ENCODE results near the gene CHL1. TPM values are rescaled to one million over a fixed set of nuclear protein-coding genes. Genes with fewer than 3 reads are reported as not detected.

Gene CHL1
- total and polyA plus RNA-seq, 12 donors: 0.55 to 28.8 (median 2.2) TPM

DNA sequence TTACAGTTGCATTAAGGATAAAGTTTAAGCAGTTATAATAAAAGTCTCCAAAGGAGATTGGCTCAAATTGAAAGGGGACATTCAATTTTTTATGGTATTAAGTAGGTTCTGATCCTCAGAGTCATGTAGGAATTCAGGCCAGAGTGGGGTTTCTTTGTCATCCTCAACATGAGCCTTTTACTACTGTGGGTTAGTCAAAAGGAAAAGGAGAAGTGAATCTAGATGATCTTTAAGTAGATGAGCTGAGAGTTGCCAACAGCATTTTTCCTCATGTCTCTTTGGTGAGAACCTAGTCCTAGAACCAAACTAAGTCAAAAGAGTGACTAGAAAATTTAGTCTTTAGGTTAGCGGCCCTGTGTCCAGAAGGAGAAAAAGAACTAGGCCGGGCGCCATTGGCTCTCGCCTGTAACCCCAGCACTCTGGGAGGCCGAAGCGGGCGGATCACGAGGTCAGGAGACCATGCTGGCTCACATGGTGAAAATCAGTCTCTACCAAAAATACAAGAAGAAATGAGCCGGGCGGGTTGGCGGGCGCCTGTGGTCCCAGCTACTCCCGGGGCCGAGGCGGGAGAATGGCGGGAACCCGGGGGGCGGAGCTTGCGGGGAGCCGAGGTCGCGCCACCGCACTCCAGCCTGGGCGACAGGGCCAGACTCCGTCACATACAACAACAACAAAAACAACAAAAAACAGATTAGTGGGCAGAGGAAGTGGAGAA, 4.2 kb upstream of the CHL1 start:
- TF ChIP-seq, protein P1, sequence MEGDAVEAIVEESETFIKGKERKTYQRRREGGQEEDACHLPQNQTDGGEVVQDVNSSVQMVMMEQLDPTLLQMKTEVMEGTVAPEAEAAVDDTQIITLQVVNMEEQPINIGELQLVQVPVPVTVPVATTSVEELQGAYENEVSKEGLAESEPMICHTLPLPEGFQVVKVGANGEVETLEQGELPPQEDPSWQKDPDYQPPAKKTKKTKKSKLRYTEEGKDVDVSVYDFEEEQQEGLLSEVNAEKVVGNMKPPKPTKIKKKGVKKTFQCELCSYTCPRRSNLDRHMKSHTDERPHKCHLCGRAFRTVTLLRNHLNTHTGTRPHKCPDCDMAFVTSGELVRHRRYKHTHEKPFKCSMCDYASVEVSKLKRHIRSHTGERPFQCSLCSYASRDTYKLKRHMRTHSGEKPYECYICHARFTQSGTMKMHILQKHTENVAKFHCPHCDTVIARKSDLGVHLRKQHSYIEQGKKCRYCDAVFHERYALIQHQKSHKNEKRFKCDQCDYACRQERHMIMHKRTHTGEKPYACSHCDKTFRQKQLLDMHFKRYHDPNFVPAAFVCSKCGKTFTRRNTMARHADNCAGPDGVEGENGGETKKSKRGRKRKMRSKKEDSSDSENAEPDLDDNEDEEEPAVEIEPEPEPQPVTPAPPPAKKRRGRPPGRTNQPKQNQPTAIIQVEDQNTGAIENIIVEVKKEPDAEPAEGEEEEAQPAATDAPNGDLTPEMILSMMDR (IDR thresholded peaks at IDR 0.05): no peak
- Histone ChIP-seq H3K27me3 (peaks cover 0 to 34% (median 23%) of the 10 kb centered on the region in 7 donors), H3K27ac (no peak overlapping the region), H3K9me3 (peaks cover 0 to 6% (median 0%) of the 10 kb centered on the region in 11 donors), H3K36me3 (no peaks in the 10 kb centered on the region), H3K4me3 (no peak overlapping the region), H3K4me1 (peaks cover 0 to 11% (median 7%) of the 10 kb centered on the region in 9 donors)
- intact Hi-C loops (cut with DNase I): no loop called here
- ATAC-seq (no peak), DNase-seq (no peak)
- 81 to 85% methylated on average over 15 to 25 of the region's 25 CpGs for WGBS, 2 donors

GRCh38 chr3:194001-194400, 2.6 kb upstream of the CHL1 start:
- intact Hi-C loops (cut with DNase I): no loop called here
- 17 to 58% methylated on average over 2 of the region's 2 CpGs for WGBS, 2 donors

DNA sequence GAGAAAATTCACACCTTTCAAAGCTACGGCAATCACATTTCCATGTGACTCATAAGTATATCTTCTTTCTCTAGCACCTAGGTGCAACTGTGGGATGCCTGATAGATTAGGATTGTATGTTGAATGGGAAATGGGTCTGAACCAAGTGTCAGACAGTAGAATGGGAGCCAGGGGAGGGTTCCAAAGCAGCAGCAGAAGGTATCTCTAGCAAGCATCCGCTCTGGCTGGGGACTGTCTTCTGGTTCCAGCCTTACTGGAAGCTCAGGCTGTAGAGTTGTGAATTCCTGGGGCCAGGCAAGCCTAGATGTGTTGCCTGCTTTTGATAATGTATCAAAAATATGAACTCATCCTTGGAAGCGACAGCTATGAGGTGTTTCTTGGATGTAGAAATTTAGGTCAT, 2.1 kb upstream of the CHL1 start:
- Histone ChIP-seq H3K27ac (no peak overlapping the region), H3K4me1 (peaks cover 0 to 16% (median 14%) of the 10 kb centered on the region in 9 donors), H3K9me3 (peaks cover 0 to 5% (median 0%) of the 10 kb centered on the region in 11 donors), H3K27me3 (peaks cover 0 to 54% (median 43%) of the 10 kb centered on the region in 7 donors), H3K36me3 (no peaks in the 10 kb centered on the region), H3K4me3 (no peak overlapping the region)
- no peak for ATAC-seq
- 63 to 64% methylated on average over 3 of the region's 3 CpGs for WGBS, 2 donors
- no peak for DNase-seq
- TF ChIP-seq, protein P1 (IDR thresholded peaks at IDR 0.05): no peak
- intact Hi-C loops (cut with DNase I): no loop called here

More at GRCh38 chr3:194001-194400, 2.6 kb upstream of the CHL1 start:
- H3K36me3 ChIP-seq: no peaks in the 10 kb centered on the region
- ATAC-seq: no peak
- H3K27ac ChIP-seq: no peak overlapping the region
- TF ChIP-seq, protein P1 (IDR thresholded peaks at IDR 0.05): no peak
- DNase-seq: no peak
- H3K9me3 ChIP-seq: peaks cover 0 to 5% (median 0%) of the 10 kb centered on the region in 11 donors
- peaks cover 0 to 16% (median 14%) of the 10 kb centered on the region in 9 donors for H3K4me1 ChIP-seq
- H3K4me3 ChIP-seq: no peak overlapping the region
- peaks cover 0 to 51% (median 39%) of the 10 kb centered on the region in 7 donors for H3K27me3 ChIP-seq

DNA sequence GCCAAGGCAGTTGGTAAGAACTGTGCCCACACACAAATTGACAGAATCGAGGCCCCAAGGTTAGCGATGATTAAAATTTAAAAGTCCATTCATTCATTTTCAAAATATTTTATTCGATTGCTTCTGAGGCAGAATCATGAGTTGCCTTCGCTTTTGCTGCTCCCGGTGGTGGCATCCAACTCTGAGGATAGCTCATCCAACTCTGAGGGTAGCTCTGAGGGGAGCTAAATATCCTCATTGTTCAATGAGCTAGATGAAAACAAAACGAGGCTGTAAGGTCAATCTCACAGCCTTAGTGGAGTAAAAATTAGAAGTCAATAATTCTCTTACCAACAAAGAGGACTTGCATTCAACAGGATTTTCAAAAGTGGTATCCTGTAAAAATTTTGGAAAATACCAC, 897 bp upstream of the CHL1 start:
- ATAC-seq: no peak
- H3K4me3 ChIP-seq: no peak overlapping the region
- H3K4me1 ChIP-seq: peaks cover 0 to 16% (median 14%) of the 10 kb centered on the region in 9 donors
- DNase-seq: no peak
- intact Hi-C loops (cut with DNase I): no loop called here
- TF ChIP-seq, protein P1 (IDR thresholded peaks at IDR 0.05): no peak
- H3K9me3 ChIP-seq: peaks cover 0 to 5% (median 0%) of the 10 kb centered on the region in 11 donors
- H3K27me3 ChIP-seq: peaks cover 0 to 55% (median 49%) of the 10 kb centered on the region in 7 donors
- WGBS, 2 donors: 51 to 59% methylated on average over 6 of the region's 6 CpGs
- H3K27ac ChIP-seq: no peak overlapping the region
- no peaks in the 10 kb centered on the region for H3K36me3 ChIP-seq
